MM.1S (cell line): ENCODE results near the gene BMP2K.

Experiments used
- CTCF ChIP-seq: fragments of 300-600 bp; sonication (generic); IDR thresholded peaks from 2 replicates; pipeline ENCODE4 v1.5.1; 2016; ENCODE audit warnings: antibody characterized with exemption, low read length, mixed read lengths
- EZH2 ChIP-seq: fragments of 300-600 bp; sonication (generic); optimal IDR thresholded peaks from 2 replicates; pipeline ENCODE3; 2017; ENCODE audit warnings: low read depth, mild to moderate bottlenecking, antibody characterized with exemption, low read length, mixed read lengths
- EZH2phosphoT487 ChIP-seq: fragments of 300-600 bp; sonication (generic); IDR thresholded peaks from 2 replicates; pipeline ENCODE4 v1.6.1; 2018; ENCODE audit warnings: antibody characterized with exemption, low read length

DNA sequence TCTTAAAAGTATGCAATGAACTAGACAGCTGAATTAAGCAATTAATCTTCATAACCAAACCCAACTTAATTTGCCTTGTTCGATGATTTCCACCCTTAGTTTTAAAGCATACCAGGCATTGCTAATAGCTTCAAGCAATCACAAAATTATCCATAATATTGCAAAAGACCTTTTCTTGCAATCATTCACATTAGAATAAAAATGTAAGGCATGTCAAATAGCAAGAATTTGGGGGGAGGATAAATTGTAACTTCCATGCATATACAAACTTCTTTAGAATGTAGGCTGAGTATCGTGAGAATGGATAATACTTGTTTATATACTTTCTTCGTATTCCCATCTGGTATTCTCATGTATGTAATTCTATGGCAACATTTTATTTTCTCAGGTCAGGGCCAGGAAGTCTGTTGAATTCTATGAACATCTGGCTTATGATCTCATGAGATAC is 28.7 kb upstream of the BMP2K start:
- TF ChIP-seq CTCF = no peak
- TF ChIP-seq EZH2phosphoT487 = no peak
- TF ChIP-seq EZH2 = no peak
